RPMI7951 (cell line): Measurements from ENCODE around the gene SLC35A4. TPM values are rescaled to one million over a fixed set of nuclear protein-coding genes. Genes with fewer than 3 reads are reported as not detected.

ENCODE experiments used
- DNase-seq: peaks from one replicate; pipeline ENCODE4 v3.0.0-alpha.2; 2012; ENCODE audit warnings: low read depth
- total RNA-seq: library from RNA; depleted of rRNA; stranded (reverse); fragments of >200 nt; shearing (Covaris generic); gene quantifications from 2 replicates; pipeline ENCODE4 v1.2.3, GENCODE V29; 2014; rRNA removed

SLC35A4 gene, protein sequence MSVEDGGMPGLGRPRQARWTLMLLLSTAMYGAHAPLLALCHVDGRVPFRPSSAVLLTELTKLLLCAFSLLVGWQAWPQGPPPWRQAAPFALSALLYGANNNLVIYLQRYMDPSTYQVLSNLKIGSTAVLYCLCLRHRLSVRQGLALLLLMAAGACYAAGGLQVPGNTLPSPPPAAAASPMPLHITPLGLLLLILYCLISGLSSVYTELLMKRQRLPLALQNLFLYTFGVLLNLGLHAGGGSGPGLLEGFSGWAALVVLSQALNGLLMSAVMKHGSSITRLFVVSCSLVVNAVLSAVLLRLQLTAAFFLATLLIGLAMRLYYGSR
- total RNA-seq = 20.8 and 23.7 TPM in 2 replicates

DNA sequence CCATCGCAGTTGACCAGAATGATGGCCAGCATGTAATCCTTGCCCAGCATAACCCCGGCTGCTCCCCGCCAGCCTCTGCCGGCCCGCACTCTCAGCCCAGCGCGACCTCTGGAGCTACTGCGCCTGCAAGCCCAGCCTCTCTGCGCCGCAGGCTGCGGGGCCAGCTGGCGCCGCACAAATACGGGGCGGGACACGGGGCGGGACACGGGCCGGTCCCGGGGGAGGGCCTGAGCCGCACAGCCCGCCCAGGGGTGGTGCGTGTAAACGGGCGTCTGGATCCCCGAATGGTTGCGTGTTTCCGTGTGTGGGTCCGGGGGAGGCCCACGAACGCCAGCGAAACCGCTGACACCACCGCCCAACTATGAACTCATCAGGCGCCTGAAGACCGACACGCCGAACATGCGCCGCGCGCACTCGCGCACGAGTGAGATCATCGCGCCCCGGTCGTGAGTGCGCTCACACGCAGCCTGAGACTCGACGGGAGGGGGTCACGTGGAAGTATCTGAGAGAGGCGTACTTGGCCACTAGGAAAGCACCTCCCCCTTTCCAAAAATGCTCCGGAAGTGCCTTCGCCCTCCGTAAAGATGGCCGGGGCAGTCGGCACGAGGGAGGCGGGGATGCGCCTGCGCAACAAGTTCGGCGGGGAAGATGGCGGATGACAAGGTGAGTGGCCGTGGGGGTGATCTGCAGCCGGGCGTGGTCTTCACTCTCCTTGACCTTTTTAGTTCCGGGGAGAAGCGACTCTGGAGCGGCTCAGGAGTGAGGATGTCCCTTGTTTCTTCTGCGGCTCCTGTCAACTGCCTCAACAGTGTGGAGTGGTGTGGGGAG lies at the start of gene SLC35A4, which contains the start of gene APBB3:
Gene SLC35A4, plus strand, starts transcription at position 633 of the 828 bp plus-strand sequence. CDS start 2,342 bp downstream, outside the sequence.
Gene APBB3, minus strand, starts transcription at position 403 of the 828 bp plus-strand sequence. Its CDS starts 353 bp downstream, at position 50.
- DNase-seq = peak; percentile 97

DNA sequence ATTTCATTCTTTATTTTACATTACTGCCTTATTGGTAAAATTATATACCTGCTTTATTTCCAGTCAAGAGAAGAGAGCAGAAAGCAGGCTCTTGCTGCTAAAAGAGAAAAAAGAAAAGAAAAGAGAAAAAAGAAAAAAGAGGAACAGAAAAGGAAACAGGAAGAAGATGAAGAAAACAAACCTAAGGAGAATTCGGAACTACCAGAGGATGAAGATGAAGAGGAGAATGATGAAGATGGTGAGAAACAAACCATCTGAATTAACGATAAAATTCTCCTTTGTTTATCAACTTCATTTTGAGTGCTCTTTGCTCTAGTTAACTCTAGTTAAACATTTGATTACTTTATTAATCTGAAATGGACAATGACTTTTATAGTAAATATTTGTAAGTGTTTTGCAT lies 40.6 kb upstream of the SLC35A4 start:
- no peak for DNase-seq

DNA sequence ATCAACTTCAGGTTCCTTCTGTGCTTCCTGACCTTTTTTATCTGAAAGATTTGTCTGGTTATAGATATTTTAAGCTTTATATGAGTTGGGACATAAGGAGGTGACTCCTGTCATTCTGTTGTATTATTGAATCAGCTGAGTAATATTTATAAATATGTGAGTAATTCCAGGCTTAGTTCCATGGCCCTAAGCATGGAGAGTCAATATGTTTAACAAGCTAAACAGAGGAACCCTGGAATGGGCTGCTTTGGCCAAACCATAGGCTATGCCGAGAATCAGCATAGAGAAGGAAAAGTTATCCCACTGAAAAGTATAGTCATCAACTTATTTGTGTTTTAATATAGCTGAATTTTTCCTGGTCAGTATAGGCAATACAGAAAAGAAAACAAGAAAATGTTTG lies 24.4 kb upstream of the SLC35A4 start:
- no peak for DNase-seq

DNA sequence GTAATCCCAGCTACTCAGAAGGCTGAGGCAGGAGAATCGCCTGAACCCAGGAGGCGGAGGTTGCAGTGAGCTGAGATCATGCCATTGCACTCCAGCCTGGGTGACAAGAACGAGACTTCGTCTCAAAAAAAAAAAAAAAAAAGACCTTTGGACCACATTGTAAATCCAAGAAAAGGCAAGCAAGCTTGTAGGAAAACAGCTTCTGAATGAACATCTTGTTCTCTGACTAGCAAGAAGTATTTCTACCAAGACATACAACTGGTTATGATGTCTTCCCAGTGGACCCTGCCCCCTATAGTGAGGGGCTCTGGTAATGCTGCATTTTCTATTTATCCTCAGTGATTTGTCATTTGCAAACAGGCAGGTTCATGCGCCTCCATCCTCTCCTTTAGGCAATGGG lies 21.7 kb upstream of the SLC35A4 start:
- DNase-seq = no peak

DNA sequence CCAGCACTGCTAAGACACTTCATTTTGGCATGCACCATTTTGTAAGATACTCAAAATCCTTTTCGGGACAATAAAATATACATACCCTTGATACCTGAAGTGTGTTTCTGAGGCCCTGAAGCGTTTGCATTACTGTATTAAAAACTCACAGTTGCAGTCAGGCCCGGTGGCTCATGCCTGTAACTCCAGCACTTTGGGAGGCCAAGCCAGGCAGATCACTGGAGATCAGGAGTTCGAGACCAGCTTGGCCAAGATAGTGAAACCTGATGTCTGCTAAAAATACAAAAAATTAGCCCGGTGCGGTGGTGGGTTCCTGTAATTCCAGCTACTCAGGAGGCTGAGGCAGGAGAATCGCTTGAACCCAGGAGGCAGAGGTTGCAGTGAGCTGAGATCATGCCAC lies 19.6 kb upstream of the SLC35A4 start:
- no peak for DNase-seq

DNA sequence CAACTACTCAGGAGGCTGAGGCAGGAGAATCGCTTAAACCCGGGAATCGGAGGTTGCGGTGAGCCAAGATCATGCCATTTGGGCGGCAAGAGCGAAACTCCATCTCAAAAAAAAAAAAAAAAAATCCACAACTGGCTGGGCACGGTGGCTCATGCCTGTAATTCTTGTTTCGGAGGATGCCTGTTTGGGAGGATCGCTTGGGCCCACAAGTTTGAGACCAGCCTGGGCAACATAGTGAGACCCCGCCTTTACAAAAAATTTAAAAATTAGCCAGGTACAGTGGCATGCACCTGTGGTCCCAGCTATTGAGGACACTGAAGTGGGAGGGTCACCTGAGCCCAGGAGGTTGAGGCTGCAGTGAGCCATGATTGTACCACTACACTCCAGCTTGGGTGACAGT lies 19.0 kb upstream of the SLC35A4 start:
- DNase-seq = no peak

DNA sequence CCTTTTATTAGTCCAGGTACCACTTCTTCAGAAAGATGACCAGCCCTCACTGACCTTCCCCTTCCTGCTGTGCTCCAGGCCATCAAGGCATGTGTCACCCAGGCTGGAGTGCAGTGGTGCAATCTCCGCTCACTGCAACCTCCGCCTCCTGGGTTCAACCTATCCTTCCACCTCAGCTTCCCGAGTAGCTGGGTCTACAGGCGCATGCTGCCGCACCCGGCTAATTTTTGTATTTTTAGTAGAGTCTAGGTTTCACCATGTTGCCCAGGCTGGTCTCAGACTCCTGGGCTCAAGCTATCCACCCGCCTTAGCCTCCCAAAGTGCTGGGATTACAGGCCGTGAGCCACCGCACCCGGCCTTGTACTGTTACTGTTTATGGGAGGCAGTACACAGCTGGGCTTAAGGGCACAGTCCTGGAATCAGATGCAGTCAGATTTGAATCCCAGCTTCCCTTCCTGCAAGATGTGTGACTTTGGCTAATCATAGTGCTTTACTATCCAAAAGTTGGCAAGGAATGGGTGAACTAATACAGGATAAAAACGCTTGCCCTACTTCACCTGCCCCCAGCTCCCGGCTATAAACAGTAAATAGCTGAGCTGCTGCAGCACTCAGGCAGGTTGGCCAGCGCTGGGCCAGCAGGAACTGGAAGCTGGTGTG lies 17.6 kb upstream of the SLC35A4 start:
- DNase-seq = no peak

DNA sequence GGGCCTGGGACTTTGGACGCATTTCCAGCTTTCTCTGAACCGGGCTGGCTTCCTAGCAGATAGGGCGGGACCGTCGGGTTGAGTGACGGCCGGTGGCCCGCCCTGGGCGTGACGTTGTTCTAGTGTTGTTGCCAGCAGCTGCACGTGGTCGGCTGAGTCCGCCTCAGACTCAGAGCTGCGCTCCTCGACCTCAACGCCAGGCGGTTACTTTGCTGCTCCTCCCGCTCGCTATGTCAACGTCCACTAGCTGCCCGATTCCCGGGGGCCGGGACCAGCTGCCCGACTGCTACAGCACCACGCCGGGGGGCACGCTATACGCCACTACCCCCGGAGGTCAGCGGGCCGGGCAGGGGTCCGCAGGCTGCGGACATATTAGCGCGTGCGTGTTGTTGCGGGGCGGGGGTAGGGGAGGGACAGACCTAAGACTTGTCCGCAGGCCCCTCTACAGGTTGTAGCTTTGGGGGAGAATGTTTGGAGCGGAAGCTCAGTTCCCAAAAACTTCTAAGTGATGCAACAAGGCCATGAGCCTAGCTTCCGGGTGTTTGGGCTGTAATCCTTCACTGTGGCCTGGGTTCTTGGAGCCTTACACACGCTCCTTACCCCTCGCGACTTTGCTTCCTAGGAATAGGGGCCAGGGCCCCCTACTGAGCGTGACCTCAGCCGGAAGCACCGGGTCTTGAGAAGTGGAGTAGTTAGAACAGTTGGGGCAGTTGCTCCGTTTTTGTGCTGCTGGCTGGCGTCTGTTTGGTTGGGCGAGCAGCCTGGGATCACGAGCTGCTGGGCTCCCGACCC lies 16.9 kb upstream of the SLC35A4 start, which contains the start of gene EIF4EBP3:
Gene EIF4EBP3, plus strand, starts transcription at position 155 of the 792 bp plus-strand sequence. Its CDS starts 76 bp downstream, at position 231.
- peak; percentile 90 for DNase-seq

DNA sequence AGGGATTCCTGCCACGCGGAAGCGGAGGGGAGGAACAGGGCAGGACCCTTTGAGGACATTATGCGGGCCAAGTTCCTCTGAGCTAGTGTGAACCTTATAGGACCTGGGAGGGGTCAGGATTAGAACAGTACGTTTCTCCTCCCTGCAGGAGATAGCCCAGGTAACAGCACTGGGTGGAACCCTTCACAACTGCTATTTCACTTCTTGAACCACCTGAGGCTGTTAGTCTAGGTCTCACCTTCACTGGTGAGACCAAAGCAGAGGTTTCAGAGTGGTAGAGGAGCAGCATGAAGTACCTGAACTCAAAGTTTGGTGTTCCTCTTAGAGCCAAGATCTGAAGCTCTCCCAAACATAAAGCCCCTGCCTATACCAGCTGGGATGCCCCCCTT lies 16.3 kb upstream of the SLC35A4 start:
- DNase-seq = no peak

DNA sequence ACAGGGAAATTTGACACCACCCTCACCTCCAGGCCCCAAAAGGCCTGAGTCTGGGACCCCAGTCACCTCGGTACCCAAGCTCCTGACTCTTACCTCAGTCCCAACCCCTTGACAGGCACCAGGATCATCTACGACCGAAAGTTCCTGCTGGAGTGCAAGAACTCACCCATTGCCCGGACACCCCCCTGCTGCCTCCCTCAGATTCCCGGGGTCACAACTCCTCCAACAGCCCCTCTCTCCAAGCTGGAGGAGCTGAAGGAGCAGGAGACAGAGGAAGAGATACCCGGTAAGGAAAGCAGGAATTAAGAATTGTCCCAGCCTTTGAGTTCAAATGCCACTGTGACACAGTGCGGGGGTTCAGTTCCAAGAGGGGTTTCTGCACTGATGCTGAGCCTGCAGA lies 15.8 kb upstream of the SLC35A4 start:
- no peak for DNase-seq

DNA sequence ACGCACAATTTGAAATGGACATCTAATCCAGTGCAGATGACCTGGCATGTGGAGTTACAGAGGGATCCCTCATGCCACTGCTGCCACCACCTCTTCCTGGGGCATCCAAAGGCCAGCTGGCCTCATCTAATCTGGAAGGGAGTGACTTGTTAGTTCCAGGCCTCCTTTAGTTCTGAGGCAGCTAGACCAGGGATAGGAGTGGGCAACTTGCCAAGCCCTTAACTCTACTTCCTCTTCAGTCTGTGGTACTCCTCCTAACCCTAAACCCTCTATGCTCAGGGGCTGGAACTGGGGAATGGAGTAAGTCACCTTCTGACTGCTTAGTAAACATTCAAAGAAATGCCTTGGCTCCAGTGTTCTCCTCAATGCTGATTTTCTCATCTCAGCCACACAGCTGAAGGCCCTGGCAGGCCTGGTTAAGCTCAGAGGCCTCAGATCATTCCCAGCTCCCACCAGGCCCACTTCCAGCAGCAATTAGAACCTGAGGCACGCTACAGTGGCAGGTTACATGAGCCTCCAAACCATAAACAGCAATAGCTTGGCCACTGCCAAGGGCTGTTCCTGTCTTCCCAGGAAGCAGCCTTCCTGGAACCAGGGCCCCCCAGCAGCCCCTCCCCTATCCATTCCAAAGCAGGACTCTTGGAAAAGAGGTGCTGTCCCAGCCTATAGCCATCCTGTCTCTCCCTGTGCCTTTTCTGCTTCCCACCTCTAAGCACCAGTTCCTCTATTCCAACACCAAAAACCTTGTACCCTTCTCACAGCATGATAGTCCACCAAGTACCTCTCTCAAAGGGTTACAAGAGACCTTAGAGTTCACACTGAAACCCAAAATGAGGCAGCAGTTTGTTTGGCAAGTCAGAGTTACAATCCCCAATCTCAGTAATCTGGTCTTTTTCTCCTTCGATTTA lies 15.1 kb upstream of the SLC35A4 start:
- no peak for DNase-seq

DNA sequence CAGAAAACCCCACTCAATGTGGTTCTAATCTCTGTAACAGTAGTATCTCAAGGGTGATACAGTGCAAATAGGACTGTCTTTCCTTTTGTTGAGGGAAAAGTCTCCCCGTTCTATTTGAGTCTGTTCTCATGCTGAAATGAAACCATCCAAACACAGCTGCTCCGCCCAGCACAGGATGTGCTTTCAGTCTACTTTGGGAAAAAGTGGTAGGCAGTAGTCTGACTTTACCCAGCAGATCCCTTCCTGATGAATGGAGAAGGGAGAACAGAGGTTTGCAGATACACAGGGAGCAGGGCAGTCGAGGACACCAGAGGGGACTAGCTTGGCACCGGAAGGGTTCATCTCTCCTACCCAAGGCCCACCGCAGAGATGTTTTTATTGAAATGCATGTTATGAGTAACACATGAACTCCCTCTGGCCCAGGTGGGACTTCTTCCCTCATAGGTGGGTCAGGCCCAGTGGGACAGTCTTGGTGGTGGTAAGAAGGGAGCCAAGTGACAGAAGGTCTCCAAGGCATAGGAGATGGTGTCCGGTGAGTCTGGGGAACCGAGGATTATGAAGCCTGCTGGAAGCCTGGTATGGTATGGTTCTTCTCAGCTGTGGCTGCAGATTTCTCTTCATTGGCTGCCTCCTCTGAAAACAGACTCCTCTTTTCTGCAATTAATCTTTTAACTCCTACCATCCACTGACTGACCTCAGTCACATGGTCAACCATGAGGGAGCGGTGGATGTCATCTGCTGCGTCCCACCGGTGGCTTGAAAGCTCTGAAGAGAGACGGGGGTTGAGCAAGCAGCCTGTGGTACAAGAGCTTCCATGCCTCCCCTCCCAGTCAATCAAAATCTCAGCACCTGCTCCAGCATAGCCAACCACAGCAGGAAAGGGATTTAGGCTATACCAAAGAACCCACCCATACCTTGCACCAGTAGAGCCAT lies 14.2 kb upstream of the SLC35A4 start:
- no peak for DNase-seq

DNA sequence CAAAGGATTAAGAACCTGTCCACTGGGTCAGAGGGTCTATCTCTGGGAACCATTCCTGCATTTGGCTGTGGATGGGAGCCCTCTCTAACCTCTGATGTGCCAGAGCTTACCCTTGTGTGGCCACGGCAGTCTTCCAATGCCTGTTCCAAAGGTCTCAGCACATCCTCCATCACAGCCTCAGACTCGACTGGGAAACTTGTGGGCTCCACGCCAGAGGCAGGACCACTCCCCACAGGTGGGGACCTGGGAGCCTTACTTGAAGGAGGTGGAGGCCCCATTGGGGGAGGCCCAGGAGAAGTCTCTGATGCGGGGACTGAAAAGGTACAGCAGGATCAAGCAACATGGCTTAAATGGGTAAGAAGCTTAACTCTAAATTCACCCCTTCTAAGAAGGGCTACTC lies 12.8 kb upstream of the SLC35A4 start:
- DNase-seq = no peak

DNA sequence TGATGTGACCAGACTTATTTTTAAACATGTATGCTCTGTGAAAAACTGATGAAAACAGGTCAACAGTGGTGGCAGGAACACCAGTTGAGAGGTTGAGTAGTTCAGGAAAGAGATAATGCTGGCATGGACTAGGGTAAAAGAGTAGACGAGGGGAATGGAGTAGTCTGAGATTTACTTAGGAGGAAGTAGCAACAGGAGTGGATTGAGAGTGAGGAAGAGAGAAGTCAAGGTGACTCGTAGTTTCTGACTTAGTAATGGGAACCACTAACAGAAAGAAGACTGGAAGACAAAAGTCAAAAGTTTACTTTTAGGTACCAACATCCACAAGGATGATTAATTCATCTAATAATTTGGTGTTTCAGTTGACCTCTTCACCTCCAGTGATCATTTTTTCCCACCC lies 11.0 kb upstream of the SLC35A4 start:
- no peak for DNase-seq

DNA sequence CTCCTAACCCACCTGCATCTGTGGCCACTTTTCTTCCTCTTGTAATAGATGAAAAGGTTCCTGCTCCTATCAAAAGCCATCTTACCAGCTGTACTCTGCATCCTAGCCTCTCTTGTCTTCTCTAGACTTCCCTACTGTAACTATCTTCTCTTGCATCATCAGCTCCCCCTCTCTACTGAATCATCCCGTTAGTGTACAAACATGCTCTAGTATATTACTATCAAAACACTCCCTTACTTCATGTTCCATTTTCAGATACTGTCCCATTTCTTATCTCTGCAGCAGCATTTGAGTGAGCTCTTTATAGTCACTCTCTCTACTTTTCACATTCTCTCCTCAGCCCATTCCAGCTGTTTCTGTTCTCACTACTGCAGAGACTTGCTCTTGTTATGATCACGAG lies 10.2 kb upstream of the SLC35A4 start:
- DNase-seq = no peak

DNA sequence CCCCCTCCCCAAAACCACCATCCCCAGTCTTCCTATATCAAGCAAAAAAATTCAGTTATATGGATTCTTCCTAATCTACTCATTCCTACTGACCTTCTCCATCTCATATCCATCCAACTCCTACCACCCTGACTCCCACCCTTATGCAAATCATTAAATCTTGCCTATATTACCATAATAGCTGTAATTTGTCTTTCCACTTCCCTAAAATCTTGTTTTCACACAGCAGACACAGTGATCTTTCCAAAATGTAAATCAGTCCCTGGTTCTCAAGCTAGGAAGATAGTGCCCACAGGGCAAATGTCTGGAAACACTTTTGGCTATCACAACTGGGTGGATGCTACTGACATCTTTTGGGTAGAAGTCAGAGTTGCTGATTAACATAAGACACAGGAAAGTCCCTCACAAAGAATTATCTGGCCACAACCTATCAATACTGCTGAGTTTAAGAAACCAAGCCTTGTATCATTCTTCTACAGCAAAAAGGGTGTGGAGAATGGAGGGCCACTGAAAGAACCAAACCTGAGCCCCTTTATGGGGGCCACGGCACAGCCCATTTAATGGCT lies 8.8 kb upstream of the SLC35A4 start:
- no peak for DNase-seq

DNA sequence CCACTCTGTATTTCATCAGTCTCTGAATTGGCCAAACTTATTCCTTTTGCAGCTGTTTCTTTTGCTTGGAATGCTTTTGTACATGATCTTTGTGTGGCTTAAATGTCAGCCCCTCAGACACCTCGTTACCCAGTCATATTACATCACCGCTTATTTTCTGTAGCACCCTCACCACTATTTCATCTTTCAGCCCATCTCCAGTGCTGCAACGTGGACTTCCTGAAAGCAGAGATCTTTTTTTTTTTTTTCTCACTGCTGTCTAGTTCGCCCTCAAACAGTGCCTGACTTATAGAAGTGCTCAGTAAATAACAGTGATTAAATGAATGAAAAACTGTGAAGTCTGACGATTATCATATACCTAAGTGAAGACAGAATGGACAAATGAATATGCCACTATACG lies 8.2 kb upstream of the SLC35A4 start:
- DNase-seq = no peak

DNA sequence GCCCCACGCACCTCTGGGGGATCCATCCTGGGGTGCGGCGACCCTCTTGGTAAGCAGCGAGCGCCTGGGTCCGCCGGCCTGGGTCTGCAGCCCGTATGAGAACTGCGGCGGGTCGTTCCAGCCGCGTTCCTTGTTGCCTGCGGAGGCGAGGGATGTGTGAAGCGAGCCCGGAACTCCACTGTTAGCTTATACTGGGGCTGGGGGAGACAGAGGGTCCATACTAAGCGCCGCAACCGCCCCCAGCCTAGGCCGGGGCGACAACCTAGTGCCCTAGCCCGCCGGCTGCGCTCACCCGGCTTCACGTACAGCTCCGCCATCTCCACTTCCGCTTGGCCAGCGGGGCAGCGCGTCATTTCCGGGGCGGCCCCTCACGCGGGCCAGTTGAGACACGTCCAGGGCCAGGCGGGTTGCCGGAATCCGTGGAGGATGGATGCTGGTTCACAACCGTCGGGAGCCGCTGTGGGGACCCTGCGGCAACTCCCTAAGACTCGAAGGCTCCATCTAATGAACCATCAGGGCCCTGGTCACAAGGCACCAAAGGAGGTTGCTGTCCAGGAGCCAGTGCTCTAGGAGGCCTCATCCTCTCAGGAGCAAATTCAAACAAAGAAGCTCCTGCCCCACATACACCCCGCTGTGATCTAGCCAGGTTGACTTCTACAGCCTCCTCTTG lies 7.4 kb upstream of the SLC35A4 start, which contains the start of gene SRA1:
Gene SRA1, minus strand, starts transcription at position 338 of the 670 bp plus-strand sequence. Its CDS starts 21 bp downstream, at position 317.
- DNase-seq = peak; percentile 85
